Measurements from ENCODE around the gene CLPTM1.
A peak's percentile ranks its signal among the peaks of the same experiment; 100 is the strongest.
"Not testable (repeated sequence)": the region's sequence is repeated elsewhere in the genome, so short reads cannot be mapped to it uniquely, and the experiment has no call there.

CLPTM1 gene

GRCh38 chr19:44954649-44955504 lies at the start of gene CLPTM1:
CLPTM1 (plus strand) TSS chr19:44955380; CDS start chr19:44955396, 16 bp downstream.
- Histone ChIP-seq H3K36me3 (ENCODE audit: control insufficient read depth in 2 of 2, insufficient read depth in 2 of 2, low read length in 2 of 2) (peaks cover 0 to 3% of the 10 kb centered on the region in 2 donors), H3K4me1 (ENCODE audit: control insufficient read depth in 2 of 2, insufficient read depth in 2 of 2, low read length in 2 of 2) (peaks cover 18 to 29% of the 10 kb centered on the region in 2 donors)

GRCh38 chr19:44905437-44906160 lies 49.6 kb upstream of the CLPTM1 start, which contains the start of gene APOE:
APOE (plus strand) TSS chr19:44905796; CDS start chr19:44906625, 829 bp downstream.
- peak within 1 kb of the TSS; percentile 30 to 58 for H3K4me3 ChIP-seq (ENCODE audit: low read length in 2 of 2)
- peak within 1 kb of the TSS; percentile 32 to 33 for H3K9ac ChIP-seq (ENCODE audit: low read depth in 1 of 2, low read length in 2 of 2)
- peak within 1 kb of the TSS in 1 of 2 donors; percentile 48 for H3K27ac ChIP-seq (ENCODE audit: low read depth in 2 of 2, low read length in 2 of 2)
- H3K9me3 ChIP-seq (ENCODE audit: control insufficient read depth in 2 of 2, low read length in 2 of 2) = no peaks in the 10 kb centered on the region
- H3K4me1 ChIP-seq (ENCODE audit: control insufficient read depth in 2 of 2, insufficient read depth in 2 of 2, low read length in 2 of 2) = peaks cover 5 to 9% of the 10 kb centered on the region in 2 donors
- H3K27me3 ChIP-seq (ENCODE audit: control insufficient read depth in 2 of 2, insufficient read depth in 2 of 2, low read length in 2 of 2) = peaks cover 8 to 11% of the 10 kb centered on the region in 2 donors
- H3K36me3 ChIP-seq (ENCODE audit: control insufficient read depth in 2 of 2, insufficient read depth in 2 of 2, low read length in 2 of 2) = peaks cover 6 to 15% of the 10 kb centered on the region in 2 donors

More at GRCh38 chr19:44954649-44955504, at the start of gene CLPTM1:
- Histone ChIP-seq H3K27me3 (ENCODE audit: control insufficient read depth in 2 of 2, insufficient read depth in 2 of 2, low read length in 2 of 2) (no peaks in the 10 kb centered on the region), H3K9ac (ENCODE audit: low read depth in 1 of 2, low read length in 2 of 2) (peak within 1 kb of the TSS; percentile 93 to 99), H3K9me3 (ENCODE audit: control insufficient read depth in 2 of 2, low read length in 2 of 2) (no peaks in the 10 kb centered on the region), H3K4me3 (ENCODE audit: low read length in 2 of 2) (peak within 1 kb of the TSS; percentile 95 to 100), H3K27ac (ENCODE audit: low read depth in 2 of 2, low read length in 2 of 2) (peak within 1 kb of the TSS; percentile 93 to 98)

- Histone ChIP-seq H3K27ac (ENCODE audit: low read depth in 2 of 2, low read length in 2 of 2) (no peak overlapping the region), H3K4me1 (ENCODE audit: control insufficient read depth in 2 of 2, insufficient read depth in 2 of 2, low read length in 2 of 2) (peaks cover 7 to 12% of the 10 kb centered on the region in 2 donors), H3K9me3 (ENCODE audit: control insufficient read depth in 2 of 2, low read length in 2 of 2) (no peaks in the 10 kb centered on the region), H3K9ac (ENCODE audit: low read depth in 1 of 2, low read length in 2 of 2) (no peak overlapping the region), H3K36me3 (ENCODE audit: control insufficient read depth in 2 of 2, insufficient read depth in 2 of 2, low read length in 2 of 2) (peaks cover 0 to 3% of the 10 kb centered on the region in 2 donors), H3K4me3 (ENCODE audit: low read length in 2 of 2) (no peak overlapping the region), H3K27me3 (ENCODE audit: control insufficient read depth in 2 of 2, insufficient read depth in 2 of 2, low read length in 2 of 2) (peaks cover 8 to 11% of the 10 kb centered on the region in 2 donors)
Measured at GRCh38 chr19:44907613-44908012, 47.6 kb upstream of the CLPTM1 start.

- H3K4me1 ChIP-seq (ENCODE audit: control insufficient read depth in 2 of 2, insufficient read depth in 2 of 2, low read length in 2 of 2) = peaks cover 7 to 12% of the 10 kb centered on the region in 2 donors
- H3K36me3 ChIP-seq (ENCODE audit: control insufficient read depth in 2 of 2, insufficient read depth in 2 of 2, low read length in 2 of 2) = no peaks in the 10 kb centered on the region
- no peak overlapping the region for H3K4me3 ChIP-seq (ENCODE audit: low read length in 2 of 2)
- peaks cover 8 to 11% of the 10 kb centered on the region in 2 donors for H3K27me3 ChIP-seq (ENCODE audit: control insufficient read depth in 2 of 2, insufficient read depth in 2 of 2, low read length in 2 of 2)
- H3K9me3 ChIP-seq (ENCODE audit: control insufficient read depth in 2 of 2, low read length in 2 of 2) = no peaks in the 10 kb centered on the region
- H3K27ac ChIP-seq (ENCODE audit: low read depth in 2 of 2, low read length in 2 of 2) = no peak overlapping the region
- H3K9ac ChIP-seq (ENCODE audit: low read depth in 1 of 2, low read length in 2 of 2) = no peak overlapping the region
Measured at GRCh38 chr19:44908074-44908835, 46.9 kb upstream of the CLPTM1 start.

- H3K4me1 ChIP-seq (ENCODE audit: control insufficient read depth in 2 of 2, insufficient read depth in 2 of 2, low read length in 2 of 2) = peaks cover 5 to 9% of the 10 kb centered on the region in 2 donors
- no peak overlapping the region for H3K9ac ChIP-seq (ENCODE audit: low read depth in 1 of 2, low read length in 2 of 2)
- H3K27me3 ChIP-seq (ENCODE audit: control insufficient read depth in 2 of 2, insufficient read depth in 2 of 2, low read length in 2 of 2) = peaks cover 8 to 11% of the 10 kb centered on the region in 2 donors
- H3K4me3 ChIP-seq (ENCODE audit: low read length in 2 of 2) = no peak overlapping the region
- H3K9me3 ChIP-seq (ENCODE audit: control insufficient read depth in 2 of 2, low read length in 2 of 2) = no peaks in the 10 kb centered on the region
- H3K27ac ChIP-seq (ENCODE audit: low read depth in 2 of 2, low read length in 2 of 2) = no peak overlapping the region
- H3K36me3 ChIP-seq (ENCODE audit: control insufficient read depth in 2 of 2, insufficient read depth in 2 of 2, low read length in 2 of 2) = no peaks in the 10 kb centered on the region
Measured at GRCh38 chr19:44908836-44909261, 46.3 kb upstream of the CLPTM1 start.

GRCh38 chr19:44909775-44910174 lies 45.4 kb upstream of the CLPTM1 start:
- Histone ChIP-seq H3K4me3 (ENCODE audit: low read length in 2 of 2) (no peak overlapping the region), H3K36me3 (ENCODE audit: control insufficient read depth in 2 of 2, insufficient read depth in 2 of 2, low read length in 2 of 2) (no peaks in the 10 kb centered on the region), H3K27me3 (ENCODE audit: control insufficient read depth in 2 of 2, insufficient read depth in 2 of 2, low read length in 2 of 2) (peaks cover 6 to 11% of the 10 kb centered on the region in 2 donors), H3K9me3 (ENCODE audit: control insufficient read depth in 2 of 2, low read length in 2 of 2) (no peaks in the 10 kb centered on the region), H3K9ac (ENCODE audit: low read depth in 1 of 2, low read length in 2 of 2) (no peak overlapping the region), H3K4me1 (ENCODE audit: control insufficient read depth in 2 of 2, insufficient read depth in 2 of 2, low read length in 2 of 2) (peaks cover 7 to 11% of the 10 kb centered on the region in 2 donors), H3K27ac (ENCODE audit: low read depth in 2 of 2, low read length in 2 of 2) (no peak overlapping the region)

- H3K27ac ChIP-seq (ENCODE audit: low read depth in 2 of 2, low read length in 2 of 2); H3K36me3 ChIP-seq (ENCODE audit: control insufficient read depth in 2 of 2, insufficient read depth in 2 of 2, low read length in 2 of 2); H3K4me1 ChIP-seq (ENCODE audit: control insufficient read depth in 2 of 2, insufficient read depth in 2 of 2, low read length in 2 of 2); H3K4me3 ChIP-seq (ENCODE audit: low read length in 2 of 2); H3K27me3 ChIP-seq (ENCODE audit: control insufficient read depth in 2 of 2, insufficient read depth in 2 of 2, low read length in 2 of 2); H3K9me3 ChIP-seq (ENCODE audit: control insufficient read depth in 2 of 2, low read length in 2 of 2); H3K9ac ChIP-seq (ENCODE audit: low read depth in 1 of 2, low read length in 2 of 2): not testable (repeated sequence)
Measured at GRCh38 chr19:44911896-44912295, 43.3 kb upstream of the CLPTM1 start.

- Histone ChIP-seq H3K9me3 (ENCODE audit: control insufficient read depth in 2 of 2, low read length in 2 of 2) (no peaks in the 10 kb centered on the region), H3K9ac (ENCODE audit: low read depth in 1 of 2, low read length in 2 of 2) (no peak overlapping the region), H3K4me3 (ENCODE audit: low read length in 2 of 2) (no peak overlapping the region), H3K36me3 (ENCODE audit: control insufficient read depth in 2 of 2, insufficient read depth in 2 of 2, low read length in 2 of 2) (no peaks in the 10 kb centered on the region), H3K27ac (ENCODE audit: low read depth in 2 of 2, low read length in 2 of 2) (no peak overlapping the region), H3K4me1 (ENCODE audit: control insufficient read depth in 2 of 2, insufficient read depth in 2 of 2, low read length in 2 of 2) (peaks cover 7 to 8% of the 10 kb centered on the region in 2 donors), H3K27me3 (ENCODE audit: control insufficient read depth in 2 of 2, insufficient read depth in 2 of 2, low read length in 2 of 2) (no peaks in the 10 kb centered on the region)
Measured at GRCh38 chr19:44912854-44913253, 42.3 kb upstream of the CLPTM1 start.

- not testable (repeated sequence) for H3K27me3 ChIP-seq (ENCODE audit: control insufficient read depth in 2 of 2, insufficient read depth in 2 of 2, low read length in 2 of 2); H3K9me3 ChIP-seq (ENCODE audit: control insufficient read depth in 2 of 2, low read length in 2 of 2); H3K9ac ChIP-seq (ENCODE audit: low read depth in 1 of 2, low read length in 2 of 2); H3K36me3 ChIP-seq (ENCODE audit: control insufficient read depth in 2 of 2, insufficient read depth in 2 of 2, low read length in 2 of 2); H3K4me1 ChIP-seq (ENCODE audit: control insufficient read depth in 2 of 2, insufficient read depth in 2 of 2, low read length in 2 of 2)
- Histone ChIP-seq H3K27ac (ENCODE audit: low read depth in 2 of 2, low read length in 2 of 2) (peak overlapping the region in 1 of 2 donors; percentile 23), H3K4me3 (ENCODE audit: low read length in 2 of 2) (peak overlapping the region; percentile 65 to 69)
Measured at GRCh38 chr19:44913512-44914432, 41.4 kb upstream of the CLPTM1 start.

Measured in mucosa of rectum (tissue), 2 donors.